Skeletal muscle cell (primary cell): ENCODE results near the gene ARFGAP1.

Source experiments
- DNase-seq: peaks from one replicate; pipeline ENCODE4 v3.0.0-alpha.2; 2010; ENCODE audit warnings: low read depth
- H3K4me3 ChIP-seq: 2 replicates; pipeline ENCODE4 v1.5.1; 2011; ENCODE audit warnings: low read depth, mild to moderate bottlenecking, control low read depth, low read length, moderate library complexity

Gene ARFGAP1

DNA sequence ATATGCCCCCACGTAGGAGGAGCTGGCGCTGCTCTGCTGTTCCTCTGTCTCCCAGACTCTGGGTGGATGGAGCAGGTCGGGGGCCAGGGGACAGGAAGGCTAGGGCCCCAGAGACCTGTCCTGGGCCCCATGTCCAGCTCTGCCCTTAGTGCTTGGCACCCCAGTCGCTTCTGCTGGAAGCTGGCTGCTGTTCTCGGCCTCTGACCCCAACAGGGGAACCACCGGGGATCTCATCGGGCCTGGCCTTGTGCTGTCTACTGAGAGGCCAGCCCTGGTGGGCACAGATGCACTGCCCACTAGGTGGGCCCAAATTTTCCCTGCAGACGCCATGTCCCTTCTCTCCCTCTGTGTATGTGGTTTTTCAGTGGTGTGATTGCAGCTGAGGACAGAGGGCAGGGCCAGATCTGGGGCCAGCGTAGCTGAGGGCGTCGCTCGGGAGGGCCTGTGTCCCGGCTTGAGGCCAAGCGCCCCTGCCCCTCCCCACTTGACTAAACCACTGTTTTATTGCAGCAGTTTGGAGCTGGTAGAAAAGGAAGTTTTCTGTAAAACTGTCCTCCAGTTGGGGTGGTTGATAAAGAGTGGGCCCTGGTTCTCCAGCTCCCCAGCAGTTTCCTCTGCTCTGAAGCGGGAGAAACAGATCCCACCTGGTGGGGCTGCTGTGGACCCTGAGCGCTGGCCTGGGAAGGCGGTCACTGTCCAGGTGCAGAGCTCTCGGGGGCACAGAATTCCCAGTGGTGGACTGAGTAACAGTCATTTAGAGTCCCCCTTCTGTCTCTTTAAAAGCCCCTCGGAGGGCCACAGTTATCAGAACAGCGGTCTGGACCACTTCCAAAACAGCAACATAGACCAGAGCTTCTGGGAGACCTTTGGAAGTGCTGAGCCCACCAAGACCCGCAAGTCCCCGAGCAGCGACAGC lies 14.4 kb downstream of the ARFGAP1 start:
- no peak for DNase-seq
- H3K4me3 ChIP-seq = no peak overlapping the region

- no peak overlapping the region for H3K4me3 ChIP-seq
- no peak for DNase-seq
Measured at GRCh38 chr20:63287697-63288580, 15.3 kb downstream of the ARFGAP1 start.

DNA sequence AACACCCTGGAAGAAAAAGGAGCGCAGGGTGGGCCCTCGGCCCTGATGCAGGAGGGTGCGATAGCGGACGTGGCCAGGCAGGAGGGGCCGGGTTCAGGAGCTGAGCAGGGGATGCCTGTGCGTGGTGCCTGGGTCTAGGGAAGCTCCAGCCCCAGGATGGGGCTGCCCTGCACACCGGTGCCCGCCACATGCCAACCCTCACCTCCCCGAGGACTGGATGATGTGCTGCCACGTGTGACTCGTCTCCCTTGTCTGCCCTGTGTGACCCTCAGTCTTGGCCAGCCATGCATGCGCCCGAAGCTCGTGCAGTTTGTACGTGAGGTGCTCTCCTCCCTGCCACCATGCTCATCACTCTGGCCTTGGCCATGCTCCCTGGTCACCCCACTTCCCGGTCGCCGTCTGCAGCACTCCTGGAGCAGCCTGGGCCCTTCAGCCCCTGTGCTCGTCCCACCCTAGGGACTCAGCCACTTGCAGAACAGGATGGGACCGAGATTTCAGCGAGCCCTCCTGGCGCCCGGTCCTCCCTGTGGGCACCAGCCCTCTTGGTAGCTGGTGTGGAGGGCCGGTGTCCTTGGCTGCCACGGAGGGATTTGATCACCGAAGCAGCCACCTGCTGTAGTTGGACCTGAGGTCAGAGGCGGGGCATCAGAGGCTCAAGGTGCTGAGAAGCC lies 16.1 kb downstream of the ARFGAP1 start:
- DNase-seq = no peak
- H3K4me3 ChIP-seq = no peak overlapping the region

GRCh38 chr20:63289311-63290135 lies 16.9 kb downstream of the ARFGAP1 start:
- no peak for DNase-seq
- no peak overlapping the region for H3K4me3 ChIP-seq

DNA sequence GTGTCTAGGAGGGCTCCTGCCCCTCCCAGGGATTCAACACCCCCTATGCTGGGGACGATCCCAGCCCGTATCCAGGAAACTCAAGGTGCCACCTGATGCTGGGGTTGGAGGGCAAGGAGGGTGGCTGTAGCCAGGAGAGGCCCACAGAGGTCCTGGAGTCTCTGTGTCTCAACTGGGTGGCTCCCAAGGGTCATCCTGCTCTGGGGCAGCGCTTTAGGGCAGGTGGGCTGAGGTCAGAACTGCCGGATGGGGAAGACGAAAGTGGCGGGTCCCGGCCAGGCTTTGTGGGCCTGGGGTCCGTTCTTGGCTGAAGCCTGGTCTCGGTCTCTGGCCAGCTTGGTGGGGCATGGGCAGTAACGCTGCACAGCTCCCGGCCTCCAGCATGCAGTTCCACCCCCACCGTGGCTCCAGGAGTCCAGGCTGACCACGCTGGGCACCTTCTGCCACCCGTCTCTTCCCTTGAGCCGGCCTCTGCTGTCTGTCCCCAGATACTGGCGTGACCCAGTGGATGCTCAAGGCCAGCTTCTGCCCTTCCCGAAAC lies 17.6 kb downstream of the ARFGAP1 start:
- no peak overlapping the region for H3K4me3 ChIP-seq
- no peak for DNase-seq

GRCh38 chr20:63290677-63291472 lies 18.3 kb downstream of the ARFGAP1 start:
- no peak for DNase-seq
- H3K4me3 ChIP-seq = no peak overlapping the region

GRCh38 chr20:63291811-63292210 lies 19.2 kb downstream of the ARFGAP1 start:
- H3K4me3 ChIP-seq = no peak overlapping the region
- no peak for DNase-seq

DNA sequence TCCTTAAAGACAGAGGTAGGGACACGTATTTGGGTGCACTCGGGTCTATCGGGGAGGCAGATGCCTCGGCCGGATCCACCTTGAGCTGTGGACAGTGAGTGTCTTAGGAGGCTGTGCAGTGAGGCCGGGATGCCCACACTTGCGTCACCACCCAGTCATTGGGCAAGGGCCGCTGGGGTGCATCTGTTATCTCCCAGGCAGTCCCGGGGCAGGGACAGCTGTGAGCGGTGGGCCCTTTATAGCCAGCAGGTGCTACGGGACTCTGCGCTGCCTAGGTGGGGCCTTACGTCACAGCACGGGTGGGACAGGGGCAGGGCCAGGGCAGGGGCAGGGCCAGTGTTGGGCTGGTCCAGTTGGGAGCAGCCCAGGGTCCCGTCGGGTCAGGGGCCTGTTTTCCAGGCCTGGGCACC lies 19.7 kb downstream of the ARFGAP1 start:
- no peak overlapping the region for H3K4me3 ChIP-seq
- DNase-seq = no peak

- no peak for DNase-seq
- H3K4me3 ChIP-seq = no peak within 1 kb of the TSS
Measured at GRCh38 chr20:63292904-63293303, 20.3 kb downstream of the ARFGAP1 start, which contains the start of gene COL20A1. TSS of gene COL20A1 (plus strand) at chr20:63293186. CDS start at chr20:63295108, 1,922 bp downstream.

DNA sequence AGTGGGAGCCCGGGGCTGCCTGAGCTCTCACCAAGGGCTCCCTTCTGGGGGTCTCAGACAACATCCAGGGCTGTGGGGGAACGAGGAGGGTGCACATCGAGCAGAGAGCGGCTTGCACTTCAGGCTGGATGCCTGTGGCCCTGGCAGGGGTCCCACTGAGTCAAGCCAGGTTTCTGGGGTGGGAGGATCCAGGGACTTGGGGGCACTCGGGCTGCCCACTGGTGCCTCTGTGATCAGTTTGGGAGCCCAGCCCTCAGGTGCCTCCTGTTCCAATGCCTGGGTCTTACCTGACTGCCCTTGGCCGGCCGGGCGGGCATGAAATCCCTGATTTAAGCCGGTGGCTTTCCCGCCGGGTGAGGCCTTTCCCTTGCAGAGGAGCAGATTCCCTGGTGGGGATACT lies 20.8 kb downstream of the ARFGAP1 start:
- DNase-seq = no peak
- no peak overlapping the region for H3K4me3 ChIP-seq

DNA sequence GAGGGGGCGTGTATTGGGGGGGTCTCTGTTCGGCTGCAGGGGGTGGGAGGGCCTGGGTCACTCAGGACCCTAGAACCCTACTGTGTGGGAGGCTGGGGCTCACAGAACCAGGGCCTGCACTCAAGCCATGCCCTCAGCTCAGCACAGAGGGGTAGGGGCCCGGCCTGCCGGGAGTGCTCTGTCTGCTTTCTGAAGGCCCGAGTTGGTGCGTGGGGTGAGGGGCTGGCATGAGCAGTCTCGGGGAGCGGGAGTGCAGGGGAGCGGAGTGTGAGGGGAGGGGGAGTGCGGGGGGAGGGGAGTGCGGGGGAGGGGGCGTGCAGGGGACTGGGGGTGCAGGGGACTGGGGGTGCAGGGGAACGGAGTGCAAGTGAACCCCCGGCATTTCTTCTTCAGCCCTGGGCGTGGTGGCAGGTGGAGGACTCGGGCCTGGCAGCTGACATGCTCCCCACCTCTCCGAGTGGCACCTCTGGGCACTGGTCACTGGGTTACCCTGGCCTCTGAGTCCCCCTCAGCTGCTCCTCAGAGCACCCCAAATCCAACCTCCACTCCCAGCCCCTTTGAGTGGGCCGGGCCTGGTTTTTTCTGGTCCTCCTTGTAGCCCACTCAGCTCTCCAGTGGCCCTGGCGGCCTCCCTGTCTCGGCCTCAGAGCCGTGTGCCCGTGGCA lies 21.4 kb downstream of the ARFGAP1 start:
- no peak for DNase-seq
- no peak overlapping the region for H3K4me3 ChIP-seq

DNA sequence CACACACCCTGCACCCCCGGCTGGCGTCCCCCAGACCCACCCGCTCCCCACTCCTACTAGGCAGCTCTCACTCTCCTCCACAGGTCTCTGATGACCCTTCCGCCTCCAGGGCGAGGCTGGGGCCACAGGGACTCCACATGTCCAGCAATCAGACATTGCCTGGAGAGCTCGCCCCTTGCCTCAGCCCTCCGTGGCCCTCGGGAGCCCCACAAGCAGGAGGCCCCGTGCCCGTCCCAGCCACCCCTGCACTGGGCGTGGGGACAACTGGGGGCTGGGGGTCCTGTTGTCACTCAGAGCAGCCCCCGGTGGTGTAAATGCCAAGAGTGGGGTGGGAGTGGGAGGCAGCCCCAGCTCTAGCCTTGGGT lies 21.9 kb downstream of the ARFGAP1 start:
- no peak overlapping the region for H3K4me3 ChIP-seq
- DNase-seq = no peak

- no peak for DNase-seq
- no peak overlapping the region for H3K4me3 ChIP-seq
Measured at GRCh38 chr20:63295018-63295417, 22.4 kb downstream of the ARFGAP1 start.

GRCh38 chr20:63295422-63295821 lies 22.8 kb downstream of the ARFGAP1 start:
- no peak overlapping the region for H3K4me3 ChIP-seq
- no peak for DNase-seq

DNA sequence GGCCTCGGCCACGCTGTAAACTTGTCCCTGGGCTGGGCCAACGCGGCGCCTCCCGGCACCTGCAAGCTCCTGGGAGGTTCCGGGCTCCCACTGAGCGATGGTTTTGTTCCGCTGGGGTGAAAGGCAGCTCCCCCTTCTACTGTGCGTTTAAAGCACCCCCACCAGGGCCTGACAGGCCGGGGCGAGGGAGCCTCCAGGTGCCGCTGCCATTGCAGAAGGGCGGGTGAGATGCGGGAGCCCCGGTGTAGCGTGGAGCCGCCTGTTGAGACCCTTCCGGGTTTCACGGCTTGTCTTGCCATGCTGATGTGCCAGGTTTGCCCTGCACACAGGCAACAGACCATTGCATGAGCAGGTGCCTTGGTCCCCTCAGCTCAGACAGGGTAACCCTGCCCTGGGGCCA lies 23.2 kb downstream of the ARFGAP1 start:
- H3K4me3 ChIP-seq = no peak overlapping the region
- no peak for DNase-seq

DNA sequence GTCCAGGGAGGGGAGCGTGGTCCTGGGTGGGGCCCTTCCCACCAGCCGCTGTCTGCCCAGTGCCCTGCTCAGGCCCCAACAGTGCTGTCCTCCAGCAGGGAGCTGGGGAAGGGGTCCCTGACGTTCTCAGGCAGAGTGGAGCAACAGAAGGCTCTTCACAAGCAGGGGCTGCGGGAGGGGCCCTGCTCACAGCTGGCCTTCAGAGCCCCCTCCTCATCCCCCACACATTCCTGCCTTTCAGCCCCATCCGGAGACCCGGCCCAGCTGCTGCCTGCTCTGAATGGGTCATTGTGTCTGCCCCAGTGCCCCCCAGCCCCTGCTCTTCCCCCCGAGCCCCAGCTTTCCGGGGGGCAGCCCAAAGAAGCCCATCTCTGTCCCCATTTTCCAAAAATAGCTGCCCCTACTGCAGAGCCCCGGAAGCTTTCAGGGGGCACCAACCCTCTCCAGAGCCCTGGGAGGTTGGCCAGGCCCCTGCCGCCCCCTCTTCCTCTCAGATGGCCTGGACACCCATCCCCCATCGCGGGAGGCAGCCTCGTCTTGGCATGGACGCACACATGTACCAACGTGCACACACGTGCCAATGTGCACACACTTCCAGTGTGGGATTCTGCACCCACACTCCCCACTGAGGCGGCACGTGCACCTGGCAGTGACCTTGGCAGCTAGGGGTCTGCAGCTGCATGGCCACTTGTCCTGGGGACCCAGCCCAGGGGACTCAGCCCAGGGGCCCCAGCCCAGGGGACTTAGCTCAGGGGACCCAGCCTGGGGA lies 24.1 kb downstream of the ARFGAP1 start:
- DNase-seq = no peak
- H3K4me3 ChIP-seq = no peak overlapping the region

GRCh38 chr20:63297371-63297781 lies 24.8 kb downstream of the ARFGAP1 start:
- no peak for DNase-seq
- no peak overlapping the region for H3K4me3 ChIP-seq
